ENCODE results near the gene PRIMA1.

The PRIMA1 gene

GRCh38 chr14:93778453-93778852 lies 9.8 kb downstream of the PRIMA1 start:
- Histone ChIP-seq H3K4me1 (ENCODE audit: control insufficient read depth, insufficient read depth, low read length) (no peaks in the 10 kb centered on the region), H3K4me3 (ENCODE audit: low read length) (no peak overlapping the region), H3K4me2 (ENCODE audit: low read length) (no peak overlapping the region), H3K36me3 (ENCODE audit: insufficient read depth, low read length) (no peaks in the 10 kb centered on the region), H3K9me3 (replicated peaks; ENCODE audit: low read length) (no peaks in the 10 kb centered on the region), H3K9ac (ENCODE audit: low read depth, low read length) (no peak overlapping the region), H3K27me3 (ENCODE audit: control insufficient read depth, insufficient read depth, low read length) (no peaks in the 10 kb centered on the region)

GRCh38 chr14:93775744-93776143 lies 12.5 kb downstream of the PRIMA1 start:
- Histone ChIP-seq H3K4me3 (ENCODE audit: low read length) (no peak overlapping the region), H3K4me2 (ENCODE audit: low read length) (no peak overlapping the region), H3K36me3 (ENCODE audit: insufficient read depth, low read length) (no peaks in the 10 kb centered on the region), H3K9me3 (replicated peaks; ENCODE audit: low read length) (no peaks in the 10 kb centered on the region), H3K9ac (ENCODE audit: low read depth, low read length) (no peak overlapping the region), H3K4me1 (ENCODE audit: control insufficient read depth, insufficient read depth, low read length) (no peaks in the 10 kb centered on the region), H3K27me3 (ENCODE audit: control insufficient read depth, insufficient read depth, low read length) (no peaks in the 10 kb centered on the region)

GRCh38 chr14:93775158-93775557 lies 13.1 kb downstream of the PRIMA1 start:
- no peaks in the 10 kb centered on the region for H3K4me1 ChIP-seq (ENCODE audit: control insufficient read depth, insufficient read depth, low read length)
- H3K27me3 ChIP-seq (ENCODE audit: control insufficient read depth, insufficient read depth, low read length): no peaks in the 10 kb centered on the region
- H3K9ac ChIP-seq (ENCODE audit: low read depth, low read length): no peak overlapping the region
- H3K9me3 ChIP-seq (replicated peaks; ENCODE audit: low read length): peaks cover 3% of the 10 kb centered on the region
- no peak overlapping the region for H3K4me2 ChIP-seq (ENCODE audit: low read length)
- no peaks in the 10 kb centered on the region for H3K36me3 ChIP-seq (ENCODE audit: insufficient read depth, low read length)
- H3K4me3 ChIP-seq (ENCODE audit: low read length): no peak overlapping the region

GRCh38 chr14:93772263-93772662 lies 16.0 kb downstream of the PRIMA1 start:
- no peak overlapping the region for H3K4me2 ChIP-seq (ENCODE audit: low read length)
- H3K36me3 ChIP-seq (ENCODE audit: insufficient read depth, low read length): no peaks in the 10 kb centered on the region
- peaks cover 3% of the 10 kb centered on the region for H3K9me3 ChIP-seq (replicated peaks; ENCODE audit: low read length)
- H3K4me3 ChIP-seq (ENCODE audit: low read length): no peak overlapping the region
- H3K4me1 ChIP-seq (ENCODE audit: control insufficient read depth, insufficient read depth, low read length): no peaks in the 10 kb centered on the region
- H3K27me3 ChIP-seq (ENCODE audit: control insufficient read depth, insufficient read depth, low read length): no peaks in the 10 kb centered on the region
- no peak overlapping the region for H3K9ac ChIP-seq (ENCODE audit: low read depth, low read length)

- no peaks in the 10 kb centered on the region for H3K36me3 ChIP-seq (ENCODE audit: insufficient read depth, low read length)
- H3K9me3 ChIP-seq (replicated peaks; ENCODE audit: low read length): peaks cover 14% of the 10 kb centered on the region
- H3K4me1 ChIP-seq (ENCODE audit: control insufficient read depth, insufficient read depth, low read length): no peaks in the 10 kb centered on the region
- no peak overlapping the region for H3K4me2 ChIP-seq (ENCODE audit: low read length)
- no peak overlapping the region for H3K4me3 ChIP-seq (ENCODE audit: low read length)
- no peak overlapping the region for H3K9ac ChIP-seq (ENCODE audit: low read depth, low read length)
- no peaks in the 10 kb centered on the region for H3K27me3 ChIP-seq (ENCODE audit: control insufficient read depth, insufficient read depth, low read length)
These were observed 22.3 kb downstream of the PRIMA1 start for GRCh38 chr14:93765970-93766369.

- Histone ChIP-seq H3K4me3 (ENCODE audit: low read length) (no peak overlapping the region), H3K4me2 (ENCODE audit: low read length) (no peak overlapping the region), H3K4me1 (ENCODE audit: control insufficient read depth, insufficient read depth, low read length) (no peaks in the 10 kb centered on the region), H3K9ac (ENCODE audit: low read depth, low read length) (no peak overlapping the region), H3K9me3 (replicated peaks; ENCODE audit: low read length) (peaks cover 10% of the 10 kb centered on the region), H3K27me3 (ENCODE audit: control insufficient read depth, insufficient read depth, low read length) (no peaks in the 10 kb centered on the region), H3K36me3 (ENCODE audit: insufficient read depth, low read length) (no peaks in the 10 kb centered on the region)
These were observed 23.1 kb downstream of the PRIMA1 start for GRCh38 chr14:93765155-93765554.

- Histone ChIP-seq H3K36me3 (ENCODE audit: insufficient read depth, low read length) (no peaks in the 10 kb centered on the region), H3K4me2 (ENCODE audit: low read length) (no peak overlapping the region), H3K4me3 (ENCODE audit: low read length) (no peak overlapping the region), H3K4me1 (ENCODE audit: control insufficient read depth, insufficient read depth, low read length) (no peaks in the 10 kb centered on the region), H3K9me3 (replicated peaks; ENCODE audit: low read length) (peaks cover 11% of the 10 kb centered on the region), H3K27me3 (ENCODE audit: control insufficient read depth, insufficient read depth, low read length) (no peaks in the 10 kb centered on the region), H3K9ac (ENCODE audit: low read depth, low read length) (no peak overlapping the region)
These were observed 24.1 kb downstream of the PRIMA1 start for GRCh38 chr14:93764211-93764659.

- H3K4me3 ChIP-seq (ENCODE audit: low read length): no peak overlapping the region
- H3K4me2 ChIP-seq (ENCODE audit: low read length): no peak overlapping the region
- no peaks in the 10 kb centered on the region for H3K4me1 ChIP-seq (ENCODE audit: control insufficient read depth, insufficient read depth, low read length)
- H3K9ac ChIP-seq (ENCODE audit: low read depth, low read length): no peak overlapping the region
- no peaks in the 10 kb centered on the region for H3K27me3 ChIP-seq (ENCODE audit: control insufficient read depth, insufficient read depth, low read length)
- no peaks in the 10 kb centered on the region for H3K36me3 ChIP-seq (ENCODE audit: insufficient read depth, low read length)
- peaks cover 11% of the 10 kb centered on the region for H3K9me3 ChIP-seq (replicated peaks; ENCODE audit: low read length)
These were observed 28.5 kb downstream of the PRIMA1 start for GRCh38 chr14:93759719-93760307.

GRCh38 chr14:93757206-93757605 lies 31.1 kb downstream of the PRIMA1 start:
- Histone ChIP-seq H3K4me2 (ENCODE audit: low read length) (no peak overlapping the region), H3K27me3 (ENCODE audit: control insufficient read depth, insufficient read depth, low read length) (no peaks in the 10 kb centered on the region), H3K4me1 (ENCODE audit: control insufficient read depth, insufficient read depth, low read length) (no peaks in the 10 kb centered on the region), H3K9me3 (replicated peaks; ENCODE audit: low read length) (peaks cover 7% of the 10 kb centered on the region), H3K36me3 (ENCODE audit: insufficient read depth, low read length) (no peaks in the 10 kb centered on the region), H3K4me3 (ENCODE audit: low read length) (no peak overlapping the region), H3K9ac (ENCODE audit: low read depth, low read length) (no peak overlapping the region)

GRCh38 chr14:93753647-93754046 lies 34.6 kb downstream of the PRIMA1 start:
- peaks cover 4% of the 10 kb centered on the region for H3K9me3 ChIP-seq (replicated peaks; ENCODE audit: low read length)
- no peaks in the 10 kb centered on the region for H3K27me3 ChIP-seq (ENCODE audit: control insufficient read depth, insufficient read depth, low read length)
- no peaks in the 10 kb centered on the region for H3K36me3 ChIP-seq (ENCODE audit: insufficient read depth, low read length)
- no peak overlapping the region for H3K4me3 ChIP-seq (ENCODE audit: low read length)
- H3K9ac ChIP-seq (ENCODE audit: low read depth, low read length): no peak overlapping the region
- H3K4me1 ChIP-seq (ENCODE audit: control insufficient read depth, insufficient read depth, low read length): no peaks in the 10 kb centered on the region
- H3K4me2 ChIP-seq (ENCODE audit: low read length): no peak overlapping the region

- Histone ChIP-seq H3K9me3 (replicated peaks; ENCODE audit: low read length) (peaks cover 4% of the 10 kb centered on the region), H3K36me3 (ENCODE audit: insufficient read depth, low read length) (no peaks in the 10 kb centered on the region), H3K9ac (ENCODE audit: low read depth, low read length) (no peak overlapping the region), H3K4me3 (ENCODE audit: low read length) (no peak overlapping the region), H3K4me1 (ENCODE audit: control insufficient read depth, insufficient read depth, low read length) (no peaks in the 10 kb centered on the region), H3K27me3 (ENCODE audit: control insufficient read depth, insufficient read depth, low read length) (no peaks in the 10 kb centered on the region), H3K4me2 (ENCODE audit: low read length) (no peak overlapping the region)
These were observed 35.2 kb downstream of the PRIMA1 start for GRCh38 chr14:93752980-93753561.

GRCh38 chr14:93751946-93752655 lies 36.2 kb downstream of the PRIMA1 start:
- Histone ChIP-seq H3K9ac (ENCODE audit: low read depth, low read length) (no peak overlapping the region), H3K4me3 (ENCODE audit: low read length) (no peak overlapping the region), H3K36me3 (ENCODE audit: insufficient read depth, low read length) (no peaks in the 10 kb centered on the region), H3K4me1 (ENCODE audit: control insufficient read depth, insufficient read depth, low read length) (no peaks in the 10 kb centered on the region), H3K4me2 (ENCODE audit: low read length) (no peak overlapping the region), H3K9me3 (replicated peaks; ENCODE audit: low read length) (peaks cover 4% of the 10 kb centered on the region), H3K27me3 (ENCODE audit: control insufficient read depth, insufficient read depth, low read length) (no peaks in the 10 kb centered on the region)
